ENCODE results near the gene DSG1.
"Not testable (repeated sequence)": the region's sequence is repeated elsewhere in the genome, so short reads cannot be mapped to it uniquely, and the experiment has no call there.

The DSG1 gene

DNA sequence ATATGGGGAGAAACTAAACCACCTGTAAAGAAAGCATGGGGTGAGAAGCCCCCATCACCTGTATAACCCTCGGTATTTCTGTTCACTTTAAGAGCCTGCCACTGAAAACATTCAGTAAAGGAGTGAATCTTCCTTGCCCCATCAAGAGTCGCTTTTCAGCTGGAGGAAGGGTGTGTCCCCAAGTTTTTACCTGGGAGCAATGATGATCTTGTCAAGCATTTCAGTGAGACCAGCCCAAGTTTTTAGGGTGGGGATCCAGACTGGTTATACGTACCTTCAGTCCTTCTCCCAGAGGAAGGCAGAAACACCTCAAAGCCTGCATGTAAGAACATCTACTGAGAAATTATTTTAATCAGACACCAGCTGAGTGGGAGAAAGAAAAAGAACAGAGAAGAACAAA, at the start of gene DSG1:
Gene DSG1, plus strand, starts transcription at position 301 of the 400 bp plus-strand sequence. CDS start 141 bp downstream, outside the sequence.
- no peak for DNase-seq (ENCODE audit: low read depth, low spot score)

DNA sequence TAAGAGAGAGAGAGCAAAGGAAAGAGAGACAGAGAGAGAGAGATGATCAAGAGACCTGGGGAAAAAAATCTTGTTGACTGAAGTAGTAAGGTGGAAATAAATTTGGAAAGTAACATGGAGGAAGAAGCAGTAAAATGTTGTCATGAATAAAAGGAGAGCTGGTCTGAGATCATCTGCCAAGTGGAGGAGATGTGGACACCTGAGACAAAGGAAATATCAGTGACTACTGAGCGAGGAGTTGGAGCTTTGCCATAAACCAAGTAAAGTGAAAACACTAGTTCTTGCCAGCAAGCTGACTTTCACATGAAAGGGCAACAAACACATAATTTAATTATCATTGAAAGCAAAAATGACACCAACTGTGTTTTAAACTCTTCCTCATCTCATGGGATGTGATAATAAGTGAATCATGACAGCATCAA, 49.0 kb upstream of the DSG1 start:
- no peak for DNase-seq (ENCODE audit: low read depth, low spot score)

DNA sequence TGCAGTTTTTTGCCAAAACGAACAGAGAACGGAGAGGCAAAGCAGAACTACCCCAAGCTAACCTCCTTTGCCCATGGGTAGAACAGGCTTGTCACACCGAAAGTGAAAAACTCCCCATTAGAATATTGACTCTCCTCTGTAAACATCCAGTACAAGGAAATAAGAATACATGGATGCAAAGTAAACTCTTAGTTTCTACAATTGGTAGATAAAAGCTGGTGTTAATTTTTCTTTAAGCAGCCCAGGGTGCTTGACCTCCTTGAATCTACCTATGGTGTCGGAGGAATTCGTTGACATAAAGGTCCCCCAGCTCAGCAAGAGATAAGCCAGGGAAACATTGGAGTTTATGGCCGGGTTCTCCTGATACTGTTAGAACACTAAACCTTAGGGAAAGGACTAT, 48.4 kb upstream of the DSG1 start:
- DNase-seq (ENCODE audit: low read depth, low spot score) = no peak

DNA sequence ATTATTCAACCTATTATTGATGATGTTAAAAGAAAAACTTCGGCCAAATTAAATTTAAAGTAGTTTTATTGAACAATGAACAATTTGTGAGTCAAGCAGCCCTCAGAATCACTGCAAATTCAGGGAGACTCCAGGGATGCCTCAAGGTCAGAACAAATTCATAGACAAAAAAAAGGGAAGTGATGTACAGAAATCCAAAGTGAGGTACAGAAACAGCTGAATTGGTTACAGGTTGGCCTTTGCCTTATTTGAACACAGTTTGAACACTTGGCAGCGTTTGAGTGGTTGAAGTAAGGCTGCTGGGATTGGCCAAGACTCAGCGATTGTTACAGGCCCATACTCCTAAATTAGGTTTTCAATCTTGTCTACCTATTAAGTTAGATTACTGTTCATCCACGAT, 47.4 kb upstream of the DSG1 start:
- DNase-seq (ENCODE audit: low read depth, low spot score) = no peak

DNA sequence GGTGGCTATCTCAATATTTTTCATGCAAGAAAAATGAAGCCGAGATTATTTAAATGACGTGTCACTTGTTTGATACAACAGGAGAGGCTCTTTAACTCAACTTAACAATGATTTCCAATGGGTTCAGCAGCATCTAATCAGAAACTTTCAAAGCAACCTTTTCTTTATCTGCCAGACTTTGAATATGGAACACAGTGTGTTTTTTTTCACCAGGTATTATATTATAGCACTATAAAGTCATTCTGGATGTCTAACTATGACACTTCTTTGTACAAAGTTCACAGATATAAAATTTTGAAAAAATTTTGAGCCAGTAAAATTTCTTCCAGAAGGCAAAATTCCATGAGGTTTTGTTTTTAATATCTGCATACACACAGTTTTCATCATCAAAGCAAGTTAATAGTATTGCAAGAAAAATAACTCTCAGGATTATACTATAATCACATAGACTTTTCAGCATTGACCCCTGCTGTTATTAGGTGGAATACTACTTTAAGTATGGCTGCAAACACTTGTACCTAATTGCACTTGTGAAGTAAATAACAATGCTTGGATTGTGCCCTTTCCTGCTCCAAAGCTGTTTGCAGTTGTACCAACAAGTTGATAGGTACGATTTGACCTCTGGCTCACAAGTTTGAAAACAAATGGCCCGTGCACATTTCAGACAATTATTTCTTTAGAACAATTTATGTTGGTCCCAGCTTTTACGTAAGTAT, 44.0 kb upstream of the DSG1 start:
- no peak for DNase-seq (ENCODE audit: low read depth, low spot score)

GRCh38 chr18:31274931-31275330, 43.0 kb upstream of the DSG1 start:
- no peak for DNase-seq (ENCODE audit: low read depth, low spot score)

GRCh38 chr18:31275722-31276463, 42.1 kb upstream of the DSG1 start:
- DNase-seq (ENCODE audit: low read depth, low spot score) = no peak

DNA sequence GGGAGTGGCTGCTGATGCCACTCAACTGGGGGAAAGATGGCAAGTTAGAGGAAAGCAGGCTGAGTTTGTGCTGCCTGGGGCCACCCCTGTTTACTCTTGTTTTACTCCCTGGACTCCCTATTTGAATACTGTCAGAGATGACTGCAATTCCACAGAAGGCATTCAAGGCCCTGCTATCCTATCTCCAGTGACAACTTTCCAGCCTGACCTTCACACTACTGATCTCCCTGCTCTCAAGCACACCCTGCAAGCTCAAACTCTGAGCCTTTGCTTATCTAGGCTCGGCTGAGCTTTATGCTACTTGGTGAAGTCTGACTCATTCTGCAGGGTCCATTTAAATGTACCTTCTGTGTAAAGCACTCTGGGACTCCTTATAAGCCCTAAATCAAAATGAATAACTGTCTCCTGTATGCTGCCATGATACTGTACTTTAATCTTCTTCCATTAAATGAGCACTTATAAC, 39.3 kb upstream of the DSG1 start:
- DNase-seq (ENCODE audit: low read depth, low spot score) = no peak

GRCh38 chr18:31280502-31280901, 37.5 kb upstream of the DSG1 start:
- DNase-seq (ENCODE audit: low read depth, low spot score) = no peak

GRCh38 chr18:31281437-31281836, 36.5 kb upstream of the DSG1 start:
- DNase-seq (ENCODE audit: low read depth, low spot score) = no peak

DNA sequence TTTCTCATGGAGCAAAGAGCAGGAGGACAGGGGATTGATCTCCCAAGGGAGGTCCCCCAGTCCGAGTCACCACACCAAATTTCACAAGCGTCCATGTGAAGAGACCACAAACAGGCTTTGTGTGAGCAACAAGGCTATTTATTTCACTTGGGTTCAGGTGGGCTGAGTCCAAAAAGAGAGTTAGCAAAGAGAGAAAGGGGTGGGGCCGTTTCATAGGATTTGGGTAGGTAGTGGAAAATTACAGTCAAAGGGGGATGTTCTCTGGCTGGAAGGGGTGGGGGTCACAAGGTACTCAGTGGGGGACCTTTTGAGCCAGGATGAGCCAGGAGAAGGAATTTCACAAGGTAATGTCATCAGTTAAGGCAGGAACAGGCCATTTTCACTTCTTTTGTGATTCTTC, 28.5 kb upstream of the DSG1 start:
- not testable (repeated sequence) for DNase-seq (ENCODE audit: low read depth, low spot score)

DNA sequence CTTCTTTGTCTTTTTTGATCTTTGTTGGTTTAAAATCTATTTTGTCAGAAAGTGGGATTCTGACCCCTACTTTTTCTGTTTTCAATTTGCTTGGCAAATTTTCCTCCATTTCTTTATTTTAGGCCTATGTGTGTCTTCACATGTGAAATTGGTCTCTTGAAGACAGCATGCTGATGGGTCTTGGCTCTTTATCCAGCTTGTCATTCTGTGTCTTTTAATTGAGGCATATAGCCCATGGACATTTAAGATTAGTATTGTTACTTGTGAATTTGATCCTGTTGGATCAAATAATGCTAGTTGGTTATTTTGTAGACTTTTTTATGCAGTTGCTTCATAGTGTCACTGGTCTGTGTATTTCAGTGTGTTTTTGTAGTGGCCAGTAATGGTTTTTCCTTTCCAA, 26.3 kb upstream of the DSG1 start:
- DNase-seq (ENCODE audit: low read depth, low spot score) = no peak

- DNase-seq (ENCODE audit: low read depth, low spot score) = no peak
Observed at GRCh38 chr18:31294199-31294747, 23.7 kb upstream of the DSG1 start.

- DNase-seq (ENCODE audit: low read depth, low spot score) = no peak
Observed at GRCh38 chr18:31297248-31297647, 20.7 kb upstream of the DSG1 start.

DNA sequence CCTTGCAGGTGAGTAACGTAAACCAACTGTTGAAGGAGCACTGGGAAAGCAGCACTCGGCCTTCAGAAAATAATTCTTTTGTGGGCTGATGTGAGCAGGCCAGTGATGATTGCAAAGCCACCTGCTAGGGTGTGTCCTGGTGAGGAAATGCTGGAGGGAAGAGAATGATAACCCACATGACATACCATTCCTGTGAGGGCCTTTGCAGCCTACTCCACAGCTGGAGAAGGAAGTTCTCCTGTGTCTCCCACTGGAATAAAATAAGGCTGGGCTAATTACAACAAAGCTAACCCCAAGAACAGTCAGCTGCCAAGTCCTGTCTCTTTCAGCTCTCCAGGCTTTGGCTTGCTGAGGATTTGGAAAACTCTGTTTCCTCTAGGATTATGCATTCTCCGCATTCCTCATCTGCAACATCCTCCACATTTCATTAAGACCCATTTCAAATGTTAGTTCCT, 16.7 kb upstream of the DSG1 start:
- DNase-seq (ENCODE audit: low read depth, low spot score) = no peak

GRCh38 chr18:31302991-31303390, 15.0 kb upstream of the DSG1 start:
- DNase-seq (ENCODE audit: low read depth, low spot score) = no peak

GRCh38 chr18:31303771-31304170, 14.2 kb upstream of the DSG1 start:
- DNase-seq (ENCODE audit: low read depth, low spot score) = no peak

DNA sequence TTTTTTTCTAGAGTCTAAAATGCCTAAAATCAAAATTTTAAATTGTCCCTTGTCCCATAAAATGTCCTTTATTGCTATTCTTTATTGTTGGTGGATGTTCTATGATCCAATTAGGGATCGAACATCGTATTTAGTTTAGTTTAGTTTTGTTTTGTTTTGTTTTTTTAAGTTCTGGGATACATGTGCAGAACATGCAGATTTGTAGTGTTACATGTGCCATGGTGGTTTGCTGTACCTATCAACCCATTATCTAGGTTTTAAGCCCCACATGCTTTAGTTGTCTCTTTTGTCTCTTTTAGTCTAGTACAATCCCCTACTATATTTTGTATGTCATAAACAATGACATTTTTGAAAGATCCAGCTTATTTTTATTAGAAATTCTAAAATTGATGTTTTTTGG, 8.8 kb upstream of the DSG1 start:
- DNase-seq (ENCODE audit: low read depth, low spot score) = no peak

- DNase-seq (ENCODE audit: low read depth, low spot score) = no peak
Observed at GRCh38 chr18:31316974-31317373, 986 bp upstream of the DSG1 start.

DNA sequence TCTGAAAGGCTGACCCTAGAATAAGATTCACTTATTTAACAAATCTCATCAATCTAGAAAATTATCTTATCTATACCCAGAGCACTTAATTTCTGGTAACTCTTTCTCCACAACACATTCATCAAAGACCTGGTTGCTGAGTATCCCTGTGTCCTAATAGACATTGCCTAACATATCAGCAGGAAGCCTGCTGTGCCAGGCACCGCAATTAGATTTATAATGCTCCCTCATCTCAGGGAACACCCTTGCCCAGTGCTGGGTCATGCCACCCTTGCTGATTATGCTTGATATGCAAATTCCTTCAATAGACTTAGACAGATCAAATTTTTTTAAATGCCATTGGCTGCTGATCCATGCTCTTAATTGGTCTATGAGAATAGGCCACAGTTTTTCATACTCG, 3.8 kb downstream of the DSG1 start:
- no peak for DNase-seq (ENCODE audit: low read depth, low spot score)

GRCh38 chr18:31325051-31325450, 7.1 kb downstream of the DSG1 start:
- peak; percentile 34 for DNase-seq (ENCODE audit: low read depth, low spot score)

- DNase-seq (ENCODE audit: low read depth, low spot score) = no peak
Observed at GRCh38 chr18:31329787-31330438, 12.0 kb downstream of the DSG1 start.

All from brain pericyte (primary cell).